KMS-11 (cell line): ENCODE measurements around the gene ABCB6.
A peak's percentile ranks its signal among the peaks of the same experiment; 100 is the strongest.

Experiments used
- H2AFZ ChIP-seq: fragments of 200-600 bp; sonication (generic); 2 replicates; pipeline ENCODE4 v1.6.1; 2016; ENCODE audit warnings: antibody characterized with exemption, mixed run types, low read depth
- H3K27ac ChIP-seq: fragments of 200-600 bp; sonication (generic); 2 replicates; pipeline ENCODE4 v1.6.1; 2016; ENCODE audit warnings: mild to moderate bottlenecking, mixed run types
- H3K27me3 ChIP-seq: fragments of 200-600 bp; sonication (generic); 2 replicates; pipeline ENCODE4 v1.6.1; 2017; ENCODE audit warnings: mild to moderate bottlenecking, low read depth, mixed run types, moderate library complexity; ENCODE audit not compliant: insufficient read depth
- H3K36me3 ChIP-seq: fragments of 200-600 bp; sonication (generic); 2 replicates; pipeline ENCODE4 v1.6.1; 2017; ENCODE audit warnings: mild to moderate bottlenecking, mixed run types; ENCODE audit not compliant: insufficient read depth
- H3K4me1 ChIP-seq: fragments of 200-600 bp; sonication (generic); 2 replicates; pipeline ENCODE4 v1.6.1; 2016; ENCODE audit warnings: mild to moderate bottlenecking, low read depth, mixed run types; ENCODE audit not compliant: poor library complexity, severe bottlenecking
- H3K4me2 ChIP-seq: fragments of 200-600 bp; sonication (generic); 2 replicates; pipeline ENCODE4 v1.7.0; 2016; ENCODE audit warnings: mild to moderate bottlenecking, mixed run types
- H3K4me3 ChIP-seq: fragments of 200-600 bp; sonication (generic); IDR thresholded peaks from 2 replicates; pipeline ENCODE4 v1.6.1; 2017; ENCODE audit warnings: low read depth, low read length, mixed read lengths; ENCODE audit not compliant: insufficient read depth
- H3K79me2 ChIP-seq: fragments of 200-600 bp; sonication (generic); 2 replicates; pipeline ENCODE4 v1.6.1; 2016; ENCODE audit warnings: low read depth, mixed run types; ENCODE audit not compliant: insufficient read depth
- H3K9ac ChIP-seq: fragments of 200-600 bp; sonication (generic); 2 replicates; pipeline ENCODE4 v1.6.1; 2016; ENCODE audit warnings: mild to moderate bottlenecking, mixed run types
- H4K20me1 ChIP-seq: fragments of 200-600 bp; sonication (generic); 2 replicates; pipeline ENCODE4 v1.6.1; 2016; ENCODE audit warnings: mild to moderate bottlenecking, mixed run types; ENCODE audit not compliant: insufficient read depth
- TF ChIP-seq, protein P1 (sequence below): fragments of 200-600 bp; sonication (generic); conservative IDR thresholded peaks from 2 replicates; pipeline ENCODE4 v1.6.1; 2017; ENCODE audit warnings: low read depth, mild to moderate bottlenecking, antibody characterized with exemption, low read length, moderate library complexity, mixed read lengths

ABCB6 gene

DNA sequence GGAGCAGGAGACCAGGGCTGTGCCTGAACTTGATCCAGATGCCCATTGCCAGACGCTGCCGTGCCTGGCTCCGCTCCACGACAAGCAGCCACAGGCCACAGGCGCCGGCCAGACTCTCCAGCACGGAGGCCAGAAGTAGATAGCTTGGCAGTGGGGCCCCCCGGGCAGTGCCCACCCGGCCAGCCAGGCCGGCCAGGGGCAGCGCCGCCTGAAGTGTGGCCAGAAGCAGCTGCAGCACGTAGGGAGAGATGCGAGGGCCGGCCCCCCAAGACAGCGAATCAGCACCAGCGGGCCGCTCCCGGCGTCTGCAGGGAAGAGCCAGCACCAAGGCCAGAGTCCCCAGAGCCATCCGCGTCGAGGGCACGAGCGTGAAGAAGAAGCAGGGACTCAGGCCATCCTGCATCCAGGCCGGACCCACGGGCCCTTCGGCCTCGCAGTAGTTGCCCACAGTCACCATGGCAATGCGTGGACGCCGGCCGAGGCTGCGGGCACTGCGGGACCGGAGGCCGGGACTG is 484 bp downstream of the ABCB6 start:
- H3K36me3 ChIP-seq, result no peaks in the 10 kb centered on the region; the same call in 1 of the 2 replicates
- H3K4me3 ChIP-seq, result peak overlapping the region; percentile 83
- H3K4me1 ChIP-seq, result peaks cover 14% of the 10 kb centered on the region
- H4K20me1 ChIP-seq, result no peaks in the 10 kb centered on the region
- H3K27me3 ChIP-seq, result no peaks in the 10 kb centered on the region
- H3K9ac ChIP-seq, result peak overlapping the region; percentile 85
- TF ChIP-seq, protein P1, sequence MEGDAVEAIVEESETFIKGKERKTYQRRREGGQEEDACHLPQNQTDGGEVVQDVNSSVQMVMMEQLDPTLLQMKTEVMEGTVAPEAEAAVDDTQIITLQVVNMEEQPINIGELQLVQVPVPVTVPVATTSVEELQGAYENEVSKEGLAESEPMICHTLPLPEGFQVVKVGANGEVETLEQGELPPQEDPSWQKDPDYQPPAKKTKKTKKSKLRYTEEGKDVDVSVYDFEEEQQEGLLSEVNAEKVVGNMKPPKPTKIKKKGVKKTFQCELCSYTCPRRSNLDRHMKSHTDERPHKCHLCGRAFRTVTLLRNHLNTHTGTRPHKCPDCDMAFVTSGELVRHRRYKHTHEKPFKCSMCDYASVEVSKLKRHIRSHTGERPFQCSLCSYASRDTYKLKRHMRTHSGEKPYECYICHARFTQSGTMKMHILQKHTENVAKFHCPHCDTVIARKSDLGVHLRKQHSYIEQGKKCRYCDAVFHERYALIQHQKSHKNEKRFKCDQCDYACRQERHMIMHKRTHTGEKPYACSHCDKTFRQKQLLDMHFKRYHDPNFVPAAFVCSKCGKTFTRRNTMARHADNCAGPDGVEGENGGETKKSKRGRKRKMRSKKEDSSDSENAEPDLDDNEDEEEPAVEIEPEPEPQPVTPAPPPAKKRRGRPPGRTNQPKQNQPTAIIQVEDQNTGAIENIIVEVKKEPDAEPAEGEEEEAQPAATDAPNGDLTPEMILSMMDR, result no peak
- peak overlapping the region; percentile 67 for H2AFZ ChIP-seq
- H3K27ac ChIP-seq, result peak overlapping the region; percentile 75
- H3K4me2 ChIP-seq, result peak overlapping the region; percentile 76
- no peaks in the 10 kb centered on the region for H3K79me2 ChIP-seq

DNA sequence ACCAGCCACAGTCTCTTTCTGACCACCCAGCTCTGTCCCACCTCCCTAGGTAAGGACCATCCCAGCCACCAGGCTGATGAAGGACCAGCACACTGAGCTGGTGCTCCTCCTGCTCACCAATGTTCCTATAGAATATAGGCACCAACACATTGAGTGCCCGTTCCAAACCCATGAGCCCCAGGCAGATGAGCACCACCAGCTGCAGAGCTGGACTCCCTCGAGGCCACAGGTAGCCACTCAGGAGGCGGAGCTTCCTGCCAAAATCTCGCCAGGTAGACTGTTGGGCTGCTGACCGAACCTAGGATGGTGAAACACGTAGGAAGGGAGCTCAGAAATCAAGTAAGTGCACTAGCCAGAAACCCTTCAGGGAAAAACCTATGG is 2.2 kb downstream of the ABCB6 start:
- TF ChIP-seq, protein P1, result no peak
- no peak overlapping the region for H3K9ac ChIP-seq
- H3K4me2 ChIP-seq, result no peak overlapping the region
- peaks cover 14% of the 10 kb centered on the region for H3K4me1 ChIP-seq
- H2AFZ ChIP-seq, result no peak overlapping the region
- no peak overlapping the region for H3K27ac ChIP-seq
- no peaks in the 10 kb centered on the region for H3K79me2 ChIP-seq
- H3K4me3 ChIP-seq, result no peak overlapping the region
- H3K36me3 ChIP-seq, result no peaks in the 10 kb centered on the region
- H3K27me3 ChIP-seq, result no peaks in the 10 kb centered on the region
- no peaks in the 10 kb centered on the region for H4K20me1 ChIP-seq

DNA sequence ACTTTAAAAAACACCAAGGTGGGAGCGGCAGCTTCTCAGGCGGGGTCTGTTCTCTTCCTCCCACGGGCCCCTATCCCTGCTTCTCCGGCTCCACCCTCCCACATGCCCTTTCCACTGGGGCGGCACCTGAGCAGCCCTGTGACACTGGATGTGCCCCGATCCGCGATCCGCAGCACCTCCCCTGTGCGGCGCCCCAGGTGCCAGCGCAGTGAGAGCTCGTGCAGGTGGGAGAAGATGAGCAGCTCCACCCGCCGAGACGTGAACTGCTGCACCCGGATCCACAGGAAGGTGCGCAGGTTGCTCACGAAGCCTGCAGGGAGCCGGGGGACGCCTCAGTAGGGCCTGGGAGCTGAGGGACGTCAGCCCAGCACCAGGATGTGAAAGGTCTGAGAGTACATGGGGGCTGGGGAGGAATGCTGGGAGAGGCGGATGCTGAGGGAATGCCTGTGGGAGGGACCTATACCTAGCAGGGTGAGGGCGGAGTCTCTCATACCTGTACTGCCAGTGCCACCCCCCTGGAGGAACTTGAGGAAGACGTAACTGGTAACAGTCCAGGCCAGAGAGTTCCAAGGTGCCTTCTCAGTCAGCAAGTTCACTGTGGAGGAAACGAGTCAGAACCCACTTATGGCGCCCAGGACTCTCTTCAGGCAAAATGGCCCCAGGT is 2.8 kb downstream of the ABCB6 start:
- Histone ChIP-seq H3K4me1 (peaks cover 14% of the 10 kb centered on the region), H3K9ac (no peak overlapping the region), H3K27ac (no peak overlapping the region), H3K4me2 (no peak overlapping the region), H4K20me1 (no peaks in the 10 kb centered on the region), H3K36me3 (no peaks in the 10 kb centered on the region), H3K27me3 (no peaks in the 10 kb centered on the region), H2AFZ (no peak overlapping the region), H3K79me2 (no peaks in the 10 kb centered on the region), H3K4me3 (no peak overlapping the region)
- TF ChIP-seq, protein P1, result no peak

DNA sequence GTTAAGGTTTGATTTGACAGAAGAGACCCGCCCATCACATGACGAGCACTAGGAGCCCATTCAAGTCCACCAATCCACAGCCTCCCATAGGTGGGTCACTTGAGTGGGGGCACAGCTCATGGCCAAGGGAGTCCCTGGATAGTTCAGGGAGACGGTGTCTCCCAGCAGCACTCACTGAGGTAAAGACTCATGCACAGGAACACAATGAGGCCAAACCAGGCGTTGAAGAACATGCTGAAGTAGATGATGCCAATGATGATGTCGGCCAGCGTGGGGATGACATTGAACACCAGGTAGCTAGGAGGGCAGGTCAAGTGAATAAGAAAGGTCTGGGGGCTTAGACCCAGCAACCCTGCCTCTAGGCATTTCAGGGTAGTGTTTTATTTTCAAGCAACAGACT is 4.0 kb downstream of the ABCB6 start:
- no peak overlapping the region for H3K9ac ChIP-seq
- H3K27me3 ChIP-seq, result no peaks in the 10 kb centered on the region
- H3K36me3 ChIP-seq, result no peaks in the 10 kb centered on the region
- H3K4me1 ChIP-seq, result peaks cover 14% of the 10 kb centered on the region
- H2AFZ ChIP-seq, result no peak overlapping the region
- no peak overlapping the region for H3K4me2 ChIP-seq
- no peak overlapping the region for H3K27ac ChIP-seq
- no peaks in the 10 kb centered on the region for H3K79me2 ChIP-seq
- TF ChIP-seq, protein P1, result no peak
- H4K20me1 ChIP-seq, result no peaks in the 10 kb centered on the region
- H3K4me3 ChIP-seq, result no peak overlapping the region
